ENCODE measurements around the gene JAM3. TPM values are rescaled to one million over a fixed set of nuclear protein-coding genes. Genes with fewer than 3 reads are reported as not detected.

JAM3 gene
- total and polyA plus RNA-seq, 10 of the 15 experiments (the other 5 are each of a cell fraction or from before 2014, with no cell fraction given): 0.04 to 1.1 (median 0.32) TPM; not detected in 1

DNA sequence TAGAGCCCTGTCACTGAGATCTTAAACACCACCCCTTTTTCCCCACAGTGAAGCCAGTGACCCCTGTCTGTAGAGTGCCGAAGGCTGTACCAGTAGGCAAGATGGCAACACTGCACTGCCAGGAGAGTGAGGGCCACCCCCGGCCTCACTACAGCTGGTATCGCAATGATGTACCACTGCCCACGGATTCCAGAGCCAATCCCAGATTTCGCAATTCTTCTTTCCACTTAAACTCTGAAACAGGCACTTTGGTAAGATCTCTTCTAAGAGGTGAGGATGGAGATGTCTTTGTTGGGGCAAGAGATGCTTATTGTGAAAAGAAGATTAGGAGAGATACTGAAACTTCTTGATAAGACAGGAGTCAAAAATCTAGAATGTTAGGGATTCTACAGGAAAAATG, 75.9 kb downstream of the JAM3 start (continued):
- TF ChIP-seq, protein P1, sequence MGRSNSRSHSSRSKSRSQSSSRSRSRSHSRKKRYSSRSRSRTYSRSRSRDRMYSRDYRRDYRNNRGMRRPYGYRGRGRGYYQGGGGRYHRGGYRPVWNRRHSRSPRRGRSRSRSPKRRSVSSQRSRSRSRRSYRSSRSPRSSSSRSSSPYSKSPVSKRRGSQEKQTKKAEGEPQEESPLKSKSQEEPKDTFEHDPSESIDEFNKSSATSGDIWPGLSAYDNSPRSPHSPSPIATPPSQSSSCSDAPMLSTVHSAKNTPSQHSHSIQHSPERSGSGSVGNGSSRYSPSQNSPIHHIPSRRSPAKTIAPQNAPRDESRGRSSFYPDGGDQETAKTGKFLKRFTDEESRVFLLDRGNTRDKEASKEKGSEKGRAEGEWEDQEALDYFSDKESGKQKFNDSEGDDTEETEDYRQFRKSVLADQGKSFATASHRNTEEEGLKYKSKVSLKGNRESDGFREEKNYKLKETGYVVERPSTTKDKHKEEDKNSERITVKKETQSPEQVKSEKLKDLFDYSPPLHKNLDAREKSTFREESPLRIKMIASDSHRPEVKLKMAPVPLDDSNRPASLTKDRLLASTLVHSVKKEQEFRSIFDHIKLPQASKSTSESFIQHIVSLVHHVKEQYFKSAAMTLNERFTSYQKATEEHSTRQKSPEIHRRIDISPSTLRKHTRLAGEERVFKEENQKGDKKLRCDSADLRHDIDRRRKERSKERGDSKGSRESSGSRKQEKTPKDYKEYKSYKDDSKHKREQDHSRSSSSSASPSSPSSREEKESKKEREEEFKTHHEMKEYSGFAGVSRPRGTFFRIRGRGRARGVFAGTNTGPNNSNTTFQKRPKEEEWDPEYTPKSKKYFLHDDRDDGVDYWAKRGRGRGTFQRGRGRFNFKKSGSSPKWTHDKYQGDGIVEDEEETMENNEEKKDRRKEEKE (IDR thresholded peaks at IDR 0.05): no peak
- no peak for TF ChIP-seq FOXK2 (IDR thresholded peaks at IDR 0.05)
- TF ChIP-seq, protein P2, sequence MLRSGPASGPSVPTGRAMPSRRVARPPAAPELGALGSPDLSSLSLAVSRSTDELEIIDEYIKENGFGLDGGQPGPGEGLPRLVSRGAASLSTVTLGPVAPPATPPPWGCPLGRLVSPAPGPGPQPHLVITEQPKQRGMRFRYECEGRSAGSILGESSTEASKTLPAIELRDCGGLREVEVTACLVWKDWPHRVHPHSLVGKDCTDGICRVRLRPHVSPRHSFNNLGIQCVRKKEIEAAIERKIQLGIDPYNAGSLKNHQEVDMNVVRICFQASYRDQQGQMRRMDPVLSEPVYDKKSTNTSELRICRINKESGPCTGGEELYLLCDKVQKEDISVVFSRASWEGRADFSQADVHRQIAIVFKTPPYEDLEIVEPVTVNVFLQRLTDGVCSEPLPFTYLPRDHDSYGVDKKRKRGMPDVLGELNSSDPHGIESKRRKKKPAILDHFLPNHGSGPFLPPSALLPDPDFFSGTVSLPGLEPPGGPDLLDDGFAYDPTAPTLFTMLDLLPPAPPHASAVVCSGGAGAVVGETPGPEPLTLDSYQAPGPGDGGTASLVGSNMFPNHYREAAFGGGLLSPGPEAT (IDR thresholded peaks at IDR 0.05; ENCODE audit: low read depth): no peak

DNA sequence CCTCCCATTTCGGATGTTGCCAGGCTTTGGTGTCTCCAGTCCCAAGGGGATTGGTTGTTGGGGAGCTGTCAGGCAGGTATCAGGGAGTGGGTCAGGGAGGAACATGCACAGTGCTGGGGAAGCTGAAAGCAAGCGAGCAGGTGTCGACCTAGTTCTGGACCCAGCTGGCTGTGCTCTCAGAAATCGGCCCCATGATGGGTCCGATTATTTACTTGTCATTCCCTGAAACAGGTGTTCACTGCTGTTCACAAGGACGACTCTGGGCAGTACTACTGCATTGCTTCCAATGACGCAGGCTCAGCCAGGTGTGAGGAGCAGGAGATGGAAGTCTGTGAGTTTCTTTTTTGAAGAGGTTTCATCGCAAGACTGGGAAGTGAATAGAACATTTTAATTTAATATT, 76.8 kb downstream of the JAM3 start:
- no TSS peak for BruUV-seq (replicated peaks)
- ChIA-PET CTCF (no interaction called here), RAD21 (ENCODE audit: unreplicated experiment) (no interaction called here), POLR2A (interaction anchor here (0.6 kb wide), 1 partner anchor 204 kb away, joined by 3 read pairs; no protein-coding TSS in a partner anchor), SMC1A (ENCODE audit: uncharacterized antibody, unreplicated experiment) (no interaction called here)
- in situ Hi-C loops (cut with MboI) (no loop called here), intact Hi-C loops (cut with micrococcal nuclease; ENCODE audit: unreplicated experiment) (no loop called here)
- Histone ChIP-seq H3K9ac (ENCODE audit: control insufficient read depth, insufficient read depth, low read length) (no peak overlapping the region), H3K4me2 (ENCODE audit: control insufficient read depth, insufficient read depth) (no peak overlapping the region), H3K4me3 (no peak overlapping the region), H3K27ac (ENCODE audit: control insufficient read depth, insufficient read depth) (no peak overlapping the region), H3K4me1 (ENCODE audit: control insufficient read depth, insufficient read depth, low read length) (no peaks in the 10 kb centered on the region), H3K79me2 (ENCODE audit: control insufficient read depth, insufficient read depth, low read length) (no peaks in the 10 kb centered on the region), H4K20me1 (ENCODE audit: control insufficient read depth, insufficient read depth) (no peaks in the 10 kb centered on the region), H3K36me3 (ENCODE audit: control insufficient read depth in 2 of 2, insufficient read depth in 2 of 2, low read length in 1 of 2) (peaks cover 0 to 8% of the 10 kb centered on the region in 2 experiments; a peak in 2 of 4 replicates), H3K9me3 (replicated peaks; ENCODE audit: control insufficient read depth, insufficient read depth, low read length) (no peaks in the 10 kb centered on the region), H3K27me3 (replicated peaks in 1 of 2; ENCODE audit: control insufficient read depth in 2 of 2, insufficient read depth in 2 of 2, low read length in 1 of 2) (no peaks in the 10 kb centered on the region), H2AFZ (ENCODE audit: control insufficient read depth, low read depth, low read length) (no peak overlapping the region)
- DNase-seq (ENCODE audit: low read depth, low spot score): no peak
- WGBS (ENCODE audit: insufficient coverage, insufficient replicate concordance, low lambda C conversion rate, missing lambda C conversion rate): 83% methylated on average over 8 of the region's 8 CpGs
- FAIRE-seq: no peak
- ATAC-seq: no peak
- TF ChIP-seq NRF1 (conservative IDR thresholded peaks at IDR 0.05; ENCODE audit: low read depth, low read length): no peak
- TF ChIP-seq, protein P3, sequence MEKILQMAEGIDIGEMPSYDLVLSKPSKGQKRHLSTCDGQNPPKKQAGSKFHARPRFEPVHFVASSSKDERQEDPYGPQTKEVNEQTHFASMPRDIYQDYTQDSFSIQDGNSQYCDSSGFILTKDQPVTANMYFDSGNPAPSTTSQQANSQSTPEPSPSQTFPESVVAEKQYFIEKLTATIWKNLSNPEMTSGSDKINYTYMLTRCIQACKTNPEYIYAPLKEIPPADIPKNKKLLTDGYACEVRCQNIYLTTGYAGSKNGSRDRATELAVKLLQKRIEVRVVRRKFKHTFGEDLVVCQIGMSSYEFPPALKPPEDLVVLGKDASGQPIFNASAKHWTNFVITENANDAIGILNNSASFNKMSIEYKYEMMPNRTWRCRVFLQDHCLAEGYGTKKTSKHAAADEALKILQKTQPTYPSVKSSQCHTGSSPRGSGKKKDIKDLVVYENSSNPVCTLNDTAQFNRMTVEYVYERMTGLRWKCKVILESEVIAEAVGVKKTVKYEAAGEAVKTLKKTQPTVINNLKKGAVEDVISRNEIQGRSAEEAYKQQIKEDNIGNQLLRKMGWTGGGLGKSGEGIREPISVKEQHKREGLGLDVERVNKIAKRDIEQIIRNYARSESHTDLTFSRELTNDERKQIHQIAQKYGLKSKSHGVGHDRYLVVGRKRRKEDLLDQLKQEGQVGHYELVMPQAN (conservative IDR thresholded peaks at IDR 0.05): no peak
- no peak for TF ChIP-seq IKZF1 (conservative IDR thresholded peaks at IDR 0.05)
- no peak for TF ChIP-seq TCF12 (IDR thresholded peaks at IDR 0.05; ENCODE audit: low read depth, low read length)
- no peak for TF ChIP-seq HDAC2 (IDR thresholded peaks at IDR 0.05)
- no peak for TF ChIP-seq RELA (IDR thresholded peaks at IDR 0.05; ENCODE audit: borderline replicate concordance, partially characterized antibody)
- TF ChIP-seq PAX5 (IDR thresholded peaks at IDR 0.05; ENCODE audit: borderline replicate concordance, low read depth, low read length): no peak
- no peak for TF ChIP-seq SPI1 (IDR thresholded peaks at IDR 0.05; ENCODE audit: borderline replicate concordance, insufficient read depth, low read depth, low read length)
- TF ChIP-seq, protein P4, sequence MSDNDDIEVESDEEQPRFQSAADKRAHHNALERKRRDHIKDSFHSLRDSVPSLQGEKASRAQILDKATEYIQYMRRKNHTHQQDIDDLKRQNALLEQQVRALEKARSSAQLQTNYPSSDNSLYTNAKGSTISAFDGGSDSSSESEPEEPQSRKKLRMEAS (IDR thresholded peaks at IDR 0.05; ENCODE audit: low read depth, low read length): no peak
- TF ChIP-seq NFYB (IDR thresholded peaks at IDR 0.05; ENCODE audit: insufficient read depth, low read depth, low read length): no peak
- TF ChIP-seq, protein P5, sequence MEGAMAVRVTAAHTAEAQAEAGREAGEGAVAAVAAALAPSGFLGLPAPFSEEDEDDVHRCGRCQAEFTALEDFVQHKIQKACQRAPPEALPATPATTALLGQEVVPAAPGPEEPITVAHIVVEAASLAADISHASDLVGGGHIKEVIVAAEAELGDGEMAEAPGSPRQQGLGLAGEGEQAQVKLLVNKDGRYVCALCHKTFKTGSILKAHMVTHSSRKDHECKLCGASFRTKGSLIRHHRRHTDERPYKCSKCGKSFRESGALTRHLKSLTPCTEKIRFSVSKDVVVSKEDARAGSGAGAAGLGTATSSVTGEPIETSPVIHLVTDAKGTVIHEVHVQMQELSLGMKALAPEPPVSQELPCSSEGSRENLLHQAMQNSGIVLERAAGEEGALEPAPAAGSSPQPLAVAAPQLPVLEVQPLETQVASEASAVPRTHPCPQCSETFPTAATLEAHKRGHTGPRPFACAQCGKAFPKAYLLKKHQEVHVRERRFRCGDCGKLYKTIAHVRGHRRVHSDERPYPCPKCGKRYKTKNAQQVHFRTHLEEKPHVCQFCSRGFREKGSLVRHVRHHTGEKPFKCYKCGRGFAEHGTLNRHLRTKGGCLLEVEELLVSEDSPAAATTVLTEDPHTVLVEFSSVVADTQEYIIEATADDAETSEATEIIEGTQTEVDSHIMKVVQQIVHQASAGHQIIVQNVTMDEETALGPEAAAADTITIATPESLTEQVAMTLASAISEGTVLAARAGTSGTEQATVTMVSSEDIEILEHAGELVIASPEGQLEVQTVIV (IDR thresholded peaks at IDR 0.05; ENCODE audit: borderline replicate concordance, partially characterized antibody): no peak

Data from GM12878 (cell line).